Activated CD8-positive, alpha-beta memory T cell treated with anti-CD3 and anti-CD28 coated beads, Interleukin-2, amount 10 ng/mL, durations not matched to agents 7 days and 5 days (primary cell): ENCODE data around the gene PRKAR1B. TPM values are rescaled to one million over a fixed set of nuclear protein-coding genes. Genes with fewer than 3 reads are reported as not detected.
"Not testable (repeated sequence)": the region's sequence is repeated elsewhere in the genome, so short reads cannot be mapped to it uniquely, and the experiment has no call there.

ENCODE experiments used
- ATAC-seq: fragments of 150-1000 bp; cut with Tn5 transposase; one replicate; pipeline ENCODE4 v1.10.0; 2021; ENCODE audit warnings: moderate library complexity
- CTCF ChIA-PET: fragments of 350-600 bp; sonication (Branson Sonifier 250); formaldehyde crosslinking; loops from one replicate; lab custom pipeline; 2021; ENCODE audit warnings: antibody characterized with exemption; lab: Charles Lee
- DNase-seq: peaks from one replicate; pipeline ENCODE4 v3.0.0-alpha.2; 2020
- H3K27ac Mint-ChIP-seq: one replicate; pipeline ENCODE4 v1.8.0; 2021; ENCODE audit warnings: mild to moderate bottlenecking, mixed read lengths
- H3K27me3 Mint-ChIP-seq: one replicate; pipeline ENCODE4 v1.8.0; 2021; ENCODE audit warnings: mixed read lengths
- H3K36me3 Mint-ChIP-seq: one replicate; pipeline ENCODE4 v1.8.0; 2021; ENCODE audit warnings: mild to moderate bottlenecking, mixed read lengths
- H3K4me1 Mint-ChIP-seq: one replicate; pipeline ENCODE4 v1.8.0; 2021; ENCODE audit warnings: mixed read lengths
- H3K4me3 Mint-ChIP-seq: one replicate; pipeline ENCODE4 v1.8.0; 2021; ENCODE audit warnings: mild to moderate bottlenecking, moderate library complexity, mixed read lengths
- H3K9me3 Mint-ChIP-seq: one replicate; pipeline ENCODE4 v1.8.0; 2022; ENCODE audit warnings: low read depth, mixed read lengths
- total RNA-seq, 2 experiments: library from RNA; stranded (reverse); gene quantifications; one replicate each; pipeline ENCODE4 v1.2.3, GENCODE V29; 2021

PRKAR1B gene
- total RNA-seq, 2 experiments from 2014 or later: 22.6 to 25.0 TPM

GRCh38 chr7:668139-668931 is 58.7 kb downstream of the PRKAR1B start:
- ATAC-seq (no peak), DNase-seq (no peak)
- no peaks in the 10 kb centered on the region for H3K4me1 Mint-ChIP-seq
- H3K27me3 Mint-ChIP-seq: no peaks in the 10 kb centered on the region
- no peak overlapping the region for H3K4me3 Mint-ChIP-seq
- CTCF ChIA-PET: interaction anchor here (1.0 kb wide), 1 partner anchor 53 kb away, joined by 3 read pairs; no protein-coding TSS in a partner anchor
- no peak overlapping the region for H3K27ac Mint-ChIP-seq
- H3K36me3 Mint-ChIP-seq: peaks cover 11% of the 10 kb centered on the region
- H3K9me3 Mint-ChIP-seq: peaks cover 3% of the 10 kb centered on the region

GRCh38 chr7:666454-667292 is 60.4 kb downstream of the PRKAR1B start:
- Mint-ChIP-seq H3K4me3 (no peak overlapping the region), H3K27me3 (no peaks in the 10 kb centered on the region), H3K36me3 (peaks cover 11% of the 10 kb centered on the region), H3K4me1 (peaks cover 4% of the 10 kb centered on the region), H3K9me3 (peaks cover 3% of the 10 kb centered on the region), H3K27ac (no peak overlapping the region)
- DNase-seq (no peak), ATAC-seq (no peak)
- CTCF ChIA-PET: interaction anchor here (0.6 kb wide), 1 partner anchor 209 kb away, joined by 3 read pairs; no protein-coding TSS in a partner anchor

GRCh38 chr7:665736-666453 is 61.2 kb downstream of the PRKAR1B start:
- CTCF ChIA-PET: interaction anchor here (0.6 kb wide), 1 partner anchor 209 kb away, joined by 3 read pairs; no protein-coding TSS in a partner anchor
- DNase-seq (no peak), ATAC-seq (no peak)
- Mint-ChIP-seq H3K4me3 (no peak overlapping the region), H3K4me1 (peaks cover 4% of the 10 kb centered on the region), H3K27me3 (no peaks in the 10 kb centered on the region), H3K36me3 (peaks cover 10% of the 10 kb centered on the region), H3K27ac (no peak overlapping the region), H3K9me3 (peaks cover 3% of the 10 kb centered on the region)

- peaks cover 4% of the 10 kb centered on the region for H3K4me1 Mint-ChIP-seq
- no peak overlapping the region for H3K27ac Mint-ChIP-seq
- H3K9me3 Mint-ChIP-seq: peaks cover 3% of the 10 kb centered on the region
- DNase-seq: no peak
- no peak for ATAC-seq
- CTCF ChIA-PET: no interaction called here
- peaks cover 10% of the 10 kb centered on the region for H3K36me3 Mint-ChIP-seq
- no peaks in the 10 kb centered on the region for H3K27me3 Mint-ChIP-seq
- H3K4me3 Mint-ChIP-seq: no peak overlapping the region
Observed at GRCh38 chr7:664997-665735, 61.9 kb downstream of the PRKAR1B start.

- H3K4me1 Mint-ChIP-seq: peaks cover 4% of the 10 kb centered on the region
- H3K9me3 Mint-ChIP-seq: peaks cover 3% of the 10 kb centered on the region
- peaks cover 8% of the 10 kb centered on the region for H3K36me3 Mint-ChIP-seq
- no peak overlapping the region for H3K27ac Mint-ChIP-seq
- CTCF ChIA-PET: no interaction called here
- ATAC-seq (no peak), DNase-seq (no peak)
- H3K4me3 Mint-ChIP-seq: no peak overlapping the region
- H3K27me3 Mint-ChIP-seq: no peaks in the 10 kb centered on the region
Observed at GRCh38 chr7:664402-664775, 62.7 kb downstream of the PRKAR1B start.

GRCh38 chr7:662576-662975 is 64.5 kb downstream of the PRKAR1B start:
- peaks cover 2% of the 10 kb centered on the region for H3K9me3 Mint-ChIP-seq
- H3K4me3 Mint-ChIP-seq: no peak overlapping the region
- no peaks in the 10 kb centered on the region for H3K27me3 Mint-ChIP-seq

GRCh38 chr7:659996-660395 is 67.1 kb downstream of the PRKAR1B start:
- peaks cover 2% of the 10 kb centered on the region for H3K9me3 Mint-ChIP-seq
- ATAC-seq: no peak
- no peak overlapping the region for H3K27ac Mint-ChIP-seq
- H3K36me3 Mint-ChIP-seq: peaks cover 5% of the 10 kb centered on the region
- H3K4me3 Mint-ChIP-seq: no peak overlapping the region
- CTCF ChIA-PET: no interaction called here
- H3K27me3 Mint-ChIP-seq: no peaks in the 10 kb centered on the region
- peaks cover 4% of the 10 kb centered on the region for H3K4me1 Mint-ChIP-seq
- DNase-seq: no peak

More at GRCh38 chr7:662576-662975, 64.5 kb downstream of the PRKAR1B start:
- DNase-seq (no peak), ATAC-seq (no peak)
- CTCF ChIA-PET: no interaction called here
- Mint-ChIP-seq H3K36me3 (peaks cover 5% of the 10 kb centered on the region), H3K4me1 (peaks cover 4% of the 10 kb centered on the region), H3K27ac (no peak overlapping the region)

GRCh38 chr7:659306-659847 is 67.7 kb downstream of the PRKAR1B start:
- Mint-ChIP-seq H3K27me3 (no peaks in the 10 kb centered on the region), H3K27ac (no peak overlapping the region), H3K36me3 (peaks cover 5% of the 10 kb centered on the region), H3K4me1 (peaks cover 4% of the 10 kb centered on the region), H3K9me3 (peaks cover 2% of the 10 kb centered on the region), H3K4me3 (no peak overlapping the region)
- CTCF ChIA-PET: no interaction called here
- no peak for ATAC-seq
- DNase-seq: no peak

- Mint-ChIP-seq H3K4me1 (peaks cover under 1% of the 10 kb centered on the region), H3K36me3 (peaks cover 5% of the 10 kb centered on the region), H3K9me3 (peaks cover 2% of the 10 kb centered on the region), H3K4me3 (no peak overlapping the region), H3K27me3 (no peaks in the 10 kb centered on the region), H3K27ac (no peak overlapping the region)
- DNase-seq (no peak), ATAC-seq (no peak)
- CTCF ChIA-PET: no interaction called here
Observed at GRCh38 chr7:657565-658119, 69.4 kb downstream of the PRKAR1B start.

GRCh38 chr7:657010-657409 is 70.1 kb downstream of the PRKAR1B start:
- H3K9me3 Mint-ChIP-seq, CTCF ChIA-PET, H3K36me3 Mint-ChIP-seq, ATAC-seq, H3K27me3 Mint-ChIP-seq, H3K4me3 Mint-ChIP-seq, DNase-seq, H3K27ac Mint-ChIP-seq, H3K4me1 Mint-ChIP-seq: not testable (repeated sequence)

- CTCF ChIA-PET: no interaction called here
- peaks cover 5% of the 10 kb centered on the region for H3K36me3 Mint-ChIP-seq
- DNase-seq: no peak
- ATAC-seq: no peak
- H3K27me3 Mint-ChIP-seq: no peaks in the 10 kb centered on the region
- H3K9me3 Mint-ChIP-seq: peaks cover 2% of the 10 kb centered on the region
- H3K4me1 Mint-ChIP-seq: no peaks in the 10 kb centered on the region
- H3K27ac Mint-ChIP-seq: no peak overlapping the region
- no peak overlapping the region for H3K4me3 Mint-ChIP-seq
Observed at GRCh38 chr7:655758-656157, 71.3 kb downstream of the PRKAR1B start.
